Measurements from ENCODE around the gene OR51A2.
A peak's percentile ranks its signal among the peaks of the same experiment; 100 is the strongest.
"Not testable (repeated sequence)": the region's sequence is repeated elsewhere in the genome, so short reads cannot be mapped to it uniquely, and the experiment has no call there.

OR51A2 gene, protein sequence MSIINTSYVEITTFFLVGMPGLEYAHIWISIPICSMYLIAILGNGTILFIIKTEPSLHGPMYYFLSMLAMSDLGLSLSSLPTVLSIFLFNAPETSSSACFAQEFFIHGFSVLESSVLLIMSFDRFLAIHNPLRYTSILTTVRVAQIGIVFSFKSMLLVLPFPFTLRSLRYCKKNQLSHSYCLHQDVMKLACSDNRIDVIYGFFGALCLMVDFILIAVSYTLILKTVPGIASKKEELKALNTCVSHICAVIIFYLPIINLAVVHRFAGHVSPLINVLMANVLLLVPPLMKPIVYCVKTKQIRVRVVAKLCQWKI

DNA sequence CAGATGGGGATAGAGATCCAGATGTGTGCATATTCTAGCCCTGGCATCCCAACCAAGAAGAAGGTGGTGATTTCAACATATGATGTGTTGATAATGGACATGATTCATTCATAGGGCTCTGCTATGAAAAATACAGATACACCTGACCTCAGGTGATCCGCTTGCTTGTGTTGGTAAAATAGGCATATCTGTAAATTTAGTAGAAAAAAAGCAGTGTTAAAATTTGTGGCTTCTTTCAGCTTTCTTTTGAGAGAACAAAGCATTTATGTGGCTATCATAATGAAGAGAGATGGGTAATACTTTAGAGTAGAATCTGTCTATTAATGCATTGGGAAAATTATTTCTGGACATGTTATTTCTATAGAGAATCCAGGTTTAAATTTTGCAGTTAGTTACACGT lies at the start of gene OR51A2:
OR51A2 (minus strand) TSS at position 101 of the 400 bp plus-strand sequence; CDS start at position 101, 0 bp downstream.
- DNase-seq (ENCODE audit: low spot score): not testable (repeated sequence)

DNA sequence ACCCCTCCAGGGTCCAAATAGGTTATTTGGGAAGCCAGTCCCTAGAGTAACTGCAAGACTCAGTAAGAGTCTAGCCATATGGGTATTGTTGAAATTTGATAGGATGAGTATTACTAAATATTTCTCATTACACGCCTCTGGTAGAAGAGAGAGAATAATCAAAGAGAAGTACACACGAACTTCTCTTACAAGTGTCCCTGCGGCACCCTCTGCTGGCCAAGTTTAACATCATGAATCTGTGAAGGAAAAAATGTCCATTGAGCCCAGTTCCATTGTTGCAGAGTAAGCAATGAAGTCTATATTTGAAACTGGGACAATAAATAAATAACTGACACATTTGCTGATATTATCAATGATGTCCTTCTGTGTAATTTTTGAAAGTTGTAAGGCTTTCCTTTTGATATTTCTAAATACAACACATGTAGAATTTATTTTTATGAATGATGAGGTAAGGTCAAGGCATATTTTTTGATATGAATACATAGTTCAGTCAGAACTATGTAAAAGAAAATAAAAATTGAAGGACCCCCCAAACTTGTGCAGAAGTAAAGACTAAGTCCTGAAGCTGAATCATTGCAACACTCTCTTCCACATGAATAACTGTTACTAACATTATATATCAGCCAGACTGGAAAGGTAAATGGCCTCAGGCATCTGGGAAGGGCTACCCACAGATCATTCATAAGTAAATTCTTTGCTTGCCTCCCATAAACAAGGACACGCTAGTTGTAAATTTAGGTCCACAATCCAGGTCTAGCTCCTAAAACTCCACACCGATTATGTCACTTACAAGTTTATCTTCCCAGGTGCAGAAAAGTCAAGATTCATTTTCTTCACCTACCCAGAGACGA lies 49.1 kb upstream of the OR51A2 start:
- peak; percentile 30 for DNase-seq (ENCODE audit: low spot score)

GRCh38 chr11:4994551-4994950 lies 39.0 kb upstream of the OR51A2 start, which contains the start of gene OR51L1:
TSS of gene OR51L1 (plus strand) at chr11:4994851. CDS start at chr11:4998983, 4,132 bp downstream.
- DNase-seq (ENCODE audit: low spot score): no peak

DNA sequence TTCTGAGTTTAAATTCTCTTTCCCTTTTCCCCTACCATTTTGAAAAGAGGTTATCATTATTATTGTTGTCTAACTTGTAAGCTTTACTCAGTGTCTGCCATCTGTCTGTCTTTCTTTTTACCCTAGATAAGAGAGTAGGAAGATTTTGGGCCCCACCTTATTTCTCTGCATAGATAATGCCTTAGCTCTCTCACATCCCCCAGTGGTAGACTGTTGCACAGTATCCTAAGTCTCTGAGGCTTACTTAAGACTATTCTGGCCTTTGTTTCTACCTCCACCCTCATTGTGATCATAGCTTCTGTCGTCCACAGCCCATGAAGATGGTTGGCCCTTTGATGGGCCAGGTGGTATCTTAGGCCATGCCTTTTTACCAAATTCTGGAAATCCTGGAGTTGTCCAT lies 35.5 kb upstream of the OR51A2 start:
- DNase-seq (ENCODE audit: low spot score): no peak

DNA sequence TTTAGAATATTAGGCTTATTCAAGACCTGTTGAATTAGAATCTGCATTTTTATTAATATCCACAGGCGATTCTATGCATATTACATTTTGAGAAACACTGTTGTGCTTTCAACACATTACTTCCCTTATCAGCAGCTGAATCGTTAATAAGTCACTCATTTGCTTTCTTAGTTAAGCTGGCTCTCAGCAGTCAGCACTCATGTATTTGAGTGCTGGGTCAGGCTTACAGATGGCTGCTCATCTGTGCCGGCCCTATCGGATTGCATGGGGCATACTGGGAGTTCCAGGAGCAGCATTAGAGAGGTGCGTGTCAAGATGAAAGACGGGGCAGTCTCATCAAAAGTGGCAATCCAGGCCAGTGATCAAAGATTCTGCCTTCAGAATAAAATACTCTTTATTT lies 28.3 kb upstream of the OR51A2 start:
- no peak for DNase-seq (ENCODE audit: low spot score)

DNA sequence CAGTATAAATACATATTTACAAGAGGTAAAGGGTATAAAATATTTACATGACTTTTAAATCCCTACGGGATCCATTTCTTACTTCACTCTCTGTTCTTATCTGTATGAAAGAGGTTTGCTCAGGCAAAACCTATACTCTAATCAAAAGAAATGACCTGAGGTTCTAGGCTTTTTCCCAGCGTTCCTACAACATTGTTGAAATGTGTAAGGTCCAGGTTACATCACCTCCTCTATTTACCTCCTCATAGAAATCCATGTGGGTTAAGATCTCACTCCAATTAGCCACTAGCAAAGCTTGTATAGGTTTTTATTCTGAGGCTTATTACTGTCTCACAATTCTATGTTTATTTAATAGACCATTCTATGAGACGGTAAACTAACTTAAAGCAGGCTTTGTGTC lies 27.2 kb upstream of the OR51A2 start:
- no peak for DNase-seq (ENCODE audit: low spot score)

DNA sequence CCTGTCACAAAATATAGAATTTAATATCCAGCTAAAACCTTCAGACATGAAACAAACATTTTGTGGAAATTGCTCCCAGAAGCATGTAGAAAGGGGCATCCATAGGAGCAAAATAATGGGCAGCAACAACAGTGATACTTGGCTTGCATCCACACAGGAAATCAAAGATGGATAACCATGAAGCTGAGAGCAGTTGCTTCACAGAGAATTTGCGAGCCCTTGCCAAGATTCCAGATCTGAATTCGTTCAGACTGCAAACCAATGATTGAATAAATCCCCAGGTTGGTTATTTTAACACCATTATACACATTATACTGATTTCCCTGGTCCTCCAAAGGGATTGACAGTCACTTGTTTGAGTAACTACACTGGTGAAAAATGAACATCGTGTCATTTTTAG lies 23.5 kb upstream of the OR51A2 start:
- no peak for DNase-seq (ENCODE audit: low spot score)

DNA sequence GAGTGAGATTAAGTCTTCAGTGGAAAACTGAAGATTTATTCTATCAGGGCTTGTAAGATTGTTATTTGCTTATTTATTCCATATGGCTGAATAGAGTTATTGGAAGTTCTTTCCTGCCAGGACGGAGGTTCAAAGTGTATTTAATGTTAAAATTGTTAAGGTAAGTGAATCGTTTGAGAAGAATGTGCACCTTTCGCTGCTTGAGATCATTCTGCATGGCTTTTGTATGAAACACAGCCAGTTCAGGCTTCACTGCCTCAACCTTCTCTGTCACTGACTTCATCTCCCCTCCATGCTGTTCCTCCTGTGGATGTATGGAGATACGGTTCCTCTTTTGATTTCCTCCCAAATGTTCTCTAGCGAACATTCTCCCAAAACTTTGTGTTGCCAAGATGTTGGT lies 19.9 kb upstream of the OR51A2 start:
- no peak for DNase-seq (ENCODE audit: low spot score)

- no peak for DNase-seq (ENCODE audit: low spot score)
These were observed 7.3 kb upstream of the OR51A2 start for GRCh38 chr11:4962816-4963215.

DNA sequence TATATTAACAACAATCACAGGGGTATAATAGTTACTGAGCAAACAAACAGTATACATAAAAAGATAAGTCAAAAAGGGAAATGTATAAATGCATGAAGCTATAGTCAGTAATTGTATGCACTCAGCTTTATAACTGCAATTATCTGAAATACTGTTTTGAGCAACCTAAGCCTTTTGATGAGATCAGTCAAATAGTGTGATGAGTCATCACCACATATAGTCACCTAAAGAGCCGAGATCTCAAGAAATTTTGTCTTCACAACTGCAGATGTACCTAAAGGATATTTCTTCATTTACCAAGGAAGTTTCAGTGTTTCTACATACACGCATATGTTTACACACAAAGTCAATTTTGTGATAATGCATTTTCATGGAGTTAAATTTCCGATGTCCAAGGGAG lies 5.4 kb upstream of the OR51A2 start:
- DNase-seq (ENCODE audit: low spot score): no peak

DNA sequence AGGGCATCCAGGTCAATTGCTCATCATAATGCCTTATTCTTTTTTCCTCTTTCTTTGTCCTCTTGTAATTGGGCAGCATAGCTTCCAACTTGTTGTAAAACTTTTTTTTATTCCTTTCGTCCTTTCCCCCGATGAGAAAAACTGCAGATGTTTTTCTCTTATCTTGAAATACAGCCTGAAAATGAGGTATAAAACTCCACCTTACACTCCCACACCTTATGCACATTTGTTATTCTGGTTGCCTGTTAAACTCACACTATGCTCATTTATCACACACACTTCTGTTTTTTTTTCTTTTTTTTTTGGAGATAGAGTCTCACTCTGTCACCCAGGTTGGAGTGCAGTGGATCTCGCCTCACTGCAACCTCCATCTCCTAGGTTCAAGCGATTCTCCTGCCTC lies 1.9 kb upstream of the OR51A2 start:
- DNase-seq (ENCODE audit: low spot score): no peak

DNA sequence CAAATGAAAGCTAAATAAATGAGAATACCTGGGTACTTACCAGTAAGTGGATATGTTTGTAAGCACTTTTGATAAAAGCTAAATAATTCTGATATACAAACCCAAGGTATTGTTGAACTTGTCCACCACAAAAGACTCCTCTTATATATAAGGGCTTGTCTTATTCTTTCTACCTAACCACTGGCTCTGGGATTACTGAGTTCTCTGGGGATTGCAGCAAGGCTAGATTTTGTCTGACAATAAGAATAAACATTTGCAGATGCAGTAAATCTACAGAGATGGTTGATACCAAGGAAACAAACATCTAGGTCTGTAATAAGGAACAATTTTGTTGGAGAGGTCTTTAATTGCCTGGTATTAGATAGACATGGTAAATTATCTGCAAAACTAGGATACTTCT lies 8.0 kb downstream of the OR51A2 start, which contains the start of gene OR51A4:
OR51A4 (minus strand) TSS at position 101 of the 400 bp plus-strand sequence. CDS start 505 bp downstream, outside the sequence.
- DNase-seq (ENCODE audit: low spot score): no peak

- no peak for DNase-seq (ENCODE audit: low spot score)
These were observed 18.8 kb downstream of the OR51A2 start for GRCh38 chr11:4936745-4937144.

GRCh38 chr11:4932751-4933150 lies 22.8 kb downstream of the OR51A2 start:
- DNase-seq (ENCODE audit: low spot score): no peak

DNA sequence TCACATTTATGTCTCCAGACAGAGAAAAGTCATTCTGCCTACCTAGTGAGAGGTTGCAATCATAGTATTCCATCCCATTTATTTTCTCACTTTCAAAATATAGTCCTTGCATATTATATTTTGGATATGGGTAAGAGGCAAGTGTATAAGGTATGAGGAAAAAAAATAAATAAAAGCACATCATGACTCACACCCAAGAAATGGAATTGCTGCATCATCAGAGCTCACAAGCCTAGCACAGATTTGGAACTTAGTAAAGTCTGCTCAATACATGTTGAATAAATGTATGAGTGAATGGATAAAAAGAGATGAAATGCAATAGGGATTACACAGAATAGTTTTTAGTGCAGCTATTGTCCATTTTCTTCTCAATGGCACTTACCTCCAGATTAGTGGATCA lies 28.9 kb downstream of the OR51A2 start:
- DNase-seq (ENCODE audit: low spot score): no peak

DNA sequence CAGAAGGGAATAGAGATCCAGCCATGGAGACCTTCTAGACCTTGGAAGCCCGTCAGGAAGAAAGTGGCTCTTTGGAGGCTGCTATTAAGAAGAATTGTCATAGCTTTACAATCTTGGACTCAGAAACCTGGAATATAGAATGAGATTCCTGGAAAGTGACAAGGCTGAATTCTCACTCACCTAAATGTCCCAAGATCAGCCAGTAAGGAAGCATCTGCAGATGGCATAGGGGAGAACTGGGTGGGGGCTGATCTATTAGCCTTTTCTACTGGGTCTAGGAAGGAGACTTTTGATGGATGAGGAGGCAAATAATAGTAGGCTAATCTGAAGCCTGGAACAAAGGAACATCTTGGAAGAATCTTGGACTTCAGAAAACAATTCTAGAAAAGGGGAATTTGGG lies 31.3 kb downstream of the OR51A2 start, which contains the start of gene OR51G1:
OR51G1 (minus strand) TSS at position 101 of the 400 bp plus-strand sequence; CDS start at position 101, 0 bp downstream.
- DNase-seq (ENCODE audit: low spot score): no peak

DNA sequence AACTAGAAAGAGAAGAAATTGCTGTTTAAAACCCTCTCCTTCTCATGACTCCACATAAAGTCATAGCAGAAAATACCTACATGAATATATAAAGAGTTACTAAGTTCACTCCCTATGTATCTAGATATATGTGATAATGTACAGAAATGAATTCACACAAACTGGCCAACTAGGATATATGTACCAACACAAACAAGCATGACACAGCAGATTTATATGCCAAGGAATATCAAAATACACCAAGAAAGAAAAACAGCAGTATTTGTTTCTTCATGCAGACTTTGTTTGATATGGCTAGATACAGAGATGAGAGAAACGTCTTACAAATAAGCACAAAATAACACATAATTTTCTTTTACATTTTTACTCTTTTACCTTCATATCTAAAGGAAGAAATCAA lies 33.2 kb downstream of the OR51A2 start:
- no peak for DNase-seq (ENCODE audit: low spot score)

DNA sequence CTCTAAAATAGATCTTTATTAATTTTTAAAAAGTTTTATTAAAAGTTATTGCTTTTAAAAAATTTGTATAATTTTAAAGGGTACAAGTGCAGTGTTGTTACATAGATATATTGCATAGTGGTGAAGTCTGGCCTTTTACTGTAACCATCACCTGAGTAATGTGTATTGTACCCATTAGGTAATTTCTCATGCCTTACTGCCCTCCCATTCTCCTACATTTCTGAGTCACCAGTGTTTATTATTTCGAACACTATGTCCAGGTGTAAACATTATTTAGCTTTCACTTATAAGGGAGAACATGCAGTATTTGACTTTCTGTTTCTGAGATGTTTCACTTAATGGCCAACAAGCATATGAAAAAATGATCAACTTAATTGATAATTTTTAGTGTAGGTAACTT lies 33.7 kb downstream of the OR51A2 start:
- no peak for DNase-seq (ENCODE audit: low spot score)

DNA sequence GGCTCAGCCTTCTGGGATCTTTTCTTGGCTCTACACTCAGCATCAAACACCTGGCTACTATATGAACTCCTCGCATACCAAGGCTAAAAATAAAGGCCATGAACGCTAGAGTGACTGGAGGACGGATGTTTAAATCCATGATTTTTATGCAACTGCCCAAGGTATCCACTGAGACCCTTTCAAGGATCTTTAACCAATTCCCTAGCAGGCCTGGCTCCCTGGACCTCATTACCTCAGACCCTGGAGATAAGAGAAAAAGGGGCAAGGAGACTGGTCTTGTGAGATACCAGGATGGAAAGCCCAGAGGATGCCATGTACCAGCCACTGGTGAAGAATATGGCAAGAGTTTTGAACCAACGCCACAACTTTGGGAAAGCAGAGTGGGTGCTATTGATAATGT lies 36.3 kb downstream of the OR51A2 start, which contains the start of gene OR51G2:
OR51G2 (minus strand) TSS at position 101 of the 400 bp plus-strand sequence. CDS start 3,687 bp downstream, outside the sequence.
- no peak for DNase-seq (ENCODE audit: low spot score)

DNA sequence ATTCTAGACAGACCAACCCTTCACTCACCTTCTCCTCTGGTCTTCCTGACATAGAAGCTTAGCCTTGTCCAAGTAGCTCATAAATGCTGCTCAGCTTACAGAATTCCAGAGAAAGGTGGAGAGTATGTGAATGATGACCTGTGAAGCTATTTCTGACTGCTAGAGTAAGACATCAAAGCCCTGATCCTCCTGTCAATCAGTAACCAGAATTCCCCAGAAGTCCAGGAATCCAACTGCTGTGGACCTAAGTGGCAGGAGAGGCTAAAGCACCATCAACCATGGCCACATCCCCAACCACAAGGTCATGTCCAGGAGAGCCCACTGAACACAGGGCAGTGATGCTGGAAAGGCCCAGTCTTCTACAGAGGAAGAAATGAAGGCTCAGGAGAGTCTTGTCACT lies 38.9 kb downstream of the OR51A2 start:
- DNase-seq (ENCODE audit: low spot score): no peak
